ENCODE measurements around the gene MTERF4.

DNA sequence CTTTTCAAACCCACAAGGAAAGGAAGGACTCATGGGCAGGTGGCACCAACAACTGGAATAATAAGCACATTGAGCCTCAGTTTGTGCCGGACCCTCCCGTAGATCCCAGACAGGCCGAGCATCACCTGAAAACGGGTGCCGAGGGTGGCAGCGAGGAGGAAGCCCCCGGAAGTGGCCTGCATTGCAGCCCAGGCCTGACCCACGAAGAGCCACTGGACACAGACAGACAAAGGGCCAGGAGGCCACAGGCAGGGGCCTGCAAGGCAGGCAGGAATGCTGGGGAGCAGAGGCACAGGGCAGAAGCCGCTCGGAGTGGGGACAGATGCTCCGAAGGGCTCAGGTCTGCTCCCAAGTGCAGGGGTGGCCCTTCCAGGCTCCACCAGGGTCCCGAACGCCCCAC, 31.7 kb downstream of the MTERF4 start:
- TF ChIP-seq, protein P1, sequence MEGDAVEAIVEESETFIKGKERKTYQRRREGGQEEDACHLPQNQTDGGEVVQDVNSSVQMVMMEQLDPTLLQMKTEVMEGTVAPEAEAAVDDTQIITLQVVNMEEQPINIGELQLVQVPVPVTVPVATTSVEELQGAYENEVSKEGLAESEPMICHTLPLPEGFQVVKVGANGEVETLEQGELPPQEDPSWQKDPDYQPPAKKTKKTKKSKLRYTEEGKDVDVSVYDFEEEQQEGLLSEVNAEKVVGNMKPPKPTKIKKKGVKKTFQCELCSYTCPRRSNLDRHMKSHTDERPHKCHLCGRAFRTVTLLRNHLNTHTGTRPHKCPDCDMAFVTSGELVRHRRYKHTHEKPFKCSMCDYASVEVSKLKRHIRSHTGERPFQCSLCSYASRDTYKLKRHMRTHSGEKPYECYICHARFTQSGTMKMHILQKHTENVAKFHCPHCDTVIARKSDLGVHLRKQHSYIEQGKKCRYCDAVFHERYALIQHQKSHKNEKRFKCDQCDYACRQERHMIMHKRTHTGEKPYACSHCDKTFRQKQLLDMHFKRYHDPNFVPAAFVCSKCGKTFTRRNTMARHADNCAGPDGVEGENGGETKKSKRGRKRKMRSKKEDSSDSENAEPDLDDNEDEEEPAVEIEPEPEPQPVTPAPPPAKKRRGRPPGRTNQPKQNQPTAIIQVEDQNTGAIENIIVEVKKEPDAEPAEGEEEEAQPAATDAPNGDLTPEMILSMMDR (IDR thresholded peaks at IDR 0.05; ENCODE audit: poor library complexity, severe bottlenecking), result no peak
- TF ChIP-seq EP300 (conservative IDR thresholded peaks at IDR 0.05; ENCODE audit: poor library complexity, severe bottlenecking), result no peak
